ENCODE results near the gene ECE2.

The ECE2 gene

GRCh38 chr3:184327171-184327570 lies 51.3 kb downstream of the ECE2 start:
- H3K27ac ChIP-seq = no peak overlapping the region
- TF ChIP-seq CTCF (conservative IDR thresholded peaks at IDR 0.05) (no peak), ZFX (IDR thresholded peaks at IDR 0.05) (no peak)

GRCh38 chr3:184328516-184328915 lies 52.7 kb downstream of the ECE2 start:
- no peak overlapping the region for H3K27ac ChIP-seq
- TF ChIP-seq ZFX (IDR thresholded peaks at IDR 0.05) (no peak), CTCF (conservative IDR thresholded peaks at IDR 0.05) (no peak)

GRCh38 chr3:184332370-184333090 lies 56.7 kb downstream of the ECE2 start:
- TF ChIP-seq ZFX (IDR thresholded peaks at IDR 0.05) (no peak), CTCF (conservative IDR thresholded peaks at IDR 0.05) (no peak)
- no peak overlapping the region for H3K27ac ChIP-seq

- H3K27ac ChIP-seq = no peak overlapping the region
- no peak for TF ChIP-seq ZFX (IDR thresholded peaks at IDR 0.05)
- no peak for TF ChIP-seq CTCF (conservative IDR thresholded peaks at IDR 0.05)
Observed at GRCh38 chr3:184333190-184333589, 57.4 kb downstream of the ECE2 start.

GRCh38 chr3:184333700-184334099 lies 57.9 kb downstream of the ECE2 start:
- TF ChIP-seq CTCF (conservative IDR thresholded peaks at IDR 0.05) (no peak), ZFX (IDR thresholded peaks at IDR 0.05) (no peak)

GRCh38 chr3:184334470-184335158 lies 58.8 kb downstream of the ECE2 start:
- no peak overlapping the region for H3K27ac ChIP-seq
- TF ChIP-seq ZFX (IDR thresholded peaks at IDR 0.05) (no peak), CTCF (conservative IDR thresholded peaks at IDR 0.05) (no peak)

More at GRCh38 chr3:184333700-184334099, 57.9 kb downstream of the ECE2 start:
- H3K27ac ChIP-seq = no peak overlapping the region

- TF ChIP-seq CTCF (conservative IDR thresholded peaks at IDR 0.05) (no peak), ZFX (IDR thresholded peaks at IDR 0.05) (no peak)
- peak overlapping the region; percentile 81 for H3K27ac ChIP-seq
Observed at GRCh38 chr3:184335291-184335660, 59.5 kb downstream of the ECE2 start.
